ENCODE measurements around the gene DHX32.
A peak's percentile ranks its signal among the peaks of the same experiment; 100 is the strongest.

Gene DHX32

GRCh38 chr10:125840955-125841354, 40.1 kb downstream of the DHX32 start:
- H3K4me1 ChIP-seq (ENCODE audit: insufficient read depth, low read length) = no peaks in the 10 kb centered on the region
- no peaks in the 10 kb centered on the region for H3K9me3 ChIP-seq (ENCODE audit: low read length)
- H3K27ac ChIP-seq (ENCODE audit: low read depth, low read length) = no peak overlapping the region
- no peaks in the 10 kb centered on the region for H3K27me3 ChIP-seq (ENCODE audit: control insufficient read depth in 1 of 2, insufficient read depth in 2 of 2, low read length in 2 of 2)
- no peak overlapping the region for H3K9ac ChIP-seq (ENCODE audit: low read length)
- H3K36me3 ChIP-seq (ENCODE audit: insufficient read depth, low read length) = peaks cover 51% of the 10 kb centered on the region
- H3K4me3 ChIP-seq (ENCODE audit: low read depth in 1 of 2, low read length in 2 of 2) = no peak overlapping the region

DNA sequence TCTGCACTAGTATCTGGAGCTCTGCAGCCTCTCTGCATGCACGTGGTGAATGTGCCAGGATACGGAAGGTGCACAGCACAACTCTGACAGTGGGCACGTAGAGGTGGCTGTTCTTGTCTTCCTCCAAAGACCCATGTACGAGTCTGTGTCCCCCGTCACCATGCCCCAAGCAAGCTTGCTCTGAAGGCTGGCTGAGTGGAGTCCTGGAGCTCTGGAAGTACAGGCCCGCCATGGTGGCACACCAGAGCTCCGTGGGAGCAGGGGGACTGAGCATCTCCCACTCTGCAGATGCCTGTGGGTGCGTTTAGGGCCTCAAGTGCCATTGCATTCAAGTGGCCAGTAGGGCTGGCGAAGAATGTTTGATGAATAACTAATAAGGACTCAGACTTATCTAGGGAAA, 40.7 kb downstream of the DHX32 start:
- H3K36me3 ChIP-seq (ENCODE audit: insufficient read depth, low read length) = peaks cover 49% of the 10 kb centered on the region
- no peak overlapping the region for H3K9ac ChIP-seq (ENCODE audit: low read length)
- H3K27me3 ChIP-seq (ENCODE audit: control insufficient read depth in 1 of 2, insufficient read depth in 2 of 2, low read length in 2 of 2) = no peaks in the 10 kb centered on the region
- H3K9me3 ChIP-seq (ENCODE audit: low read length) = no peaks in the 10 kb centered on the region
- H3K27ac ChIP-seq (ENCODE audit: low read depth, low read length) = no peak overlapping the region
- no peaks in the 10 kb centered on the region for H3K4me1 ChIP-seq (ENCODE audit: insufficient read depth, low read length)
- no peak overlapping the region for H3K4me3 ChIP-seq (ENCODE audit: low read depth in 1 of 2, low read length in 2 of 2)

- Histone ChIP-seq H3K9ac (ENCODE audit: low read length) (no peak overlapping the region), H3K36me3 (ENCODE audit: insufficient read depth, low read length) (peaks cover 52% of the 10 kb centered on the region), H3K27me3 (ENCODE audit: control insufficient read depth in 1 of 2, insufficient read depth in 2 of 2, low read length in 2 of 2) (no peaks in the 10 kb centered on the region), H3K4me1 (ENCODE audit: insufficient read depth, low read length) (no peaks in the 10 kb centered on the region), H3K9me3 (ENCODE audit: low read length) (no peaks in the 10 kb centered on the region), H3K27ac (ENCODE audit: low read depth, low read length) (no peak overlapping the region), H3K4me3 (ENCODE audit: low read depth in 1 of 2, low read length in 2 of 2) (no peak overlapping the region)
Measured at GRCh38 chr10:125838802-125839575, 42.1 kb downstream of the DHX32 start.

GRCh38 chr10:125836746-125837145, 44.3 kb downstream of the DHX32 start:
- Histone ChIP-seq H3K9ac (ENCODE audit: low read length) (no peak overlapping the region), H3K4me1 (ENCODE audit: insufficient read depth, low read length) (no peaks in the 10 kb centered on the region), H3K27ac (ENCODE audit: low read depth, low read length) (no peak overlapping the region), H3K27me3 (ENCODE audit: control insufficient read depth in 1 of 2, insufficient read depth in 2 of 2, low read length in 2 of 2) (no peaks in the 10 kb centered on the region), H3K9me3 (ENCODE audit: low read length) (no peaks in the 10 kb centered on the region), H3K36me3 (ENCODE audit: insufficient read depth, low read length) (peaks cover 74% of the 10 kb centered on the region), H3K4me3 (ENCODE audit: low read depth in 1 of 2, low read length in 2 of 2) (no peak overlapping the region)

- Histone ChIP-seq H3K4me3 (ENCODE audit: low read depth in 1 of 2, low read length in 2 of 2) (no peak overlapping the region), H3K36me3 (ENCODE audit: insufficient read depth, low read length) (peaks cover 58% of the 10 kb centered on the region), H3K27me3 (ENCODE audit: control insufficient read depth in 1 of 2, insufficient read depth in 2 of 2, low read length in 2 of 2) (no peaks in the 10 kb centered on the region), H3K9me3 (ENCODE audit: low read length) (no peaks in the 10 kb centered on the region), H3K27ac (ENCODE audit: low read depth, low read length) (no peak overlapping the region), H3K9ac (ENCODE audit: low read length) (no peak overlapping the region), H3K4me1 (ENCODE audit: insufficient read depth, low read length) (peaks cover 14% of the 10 kb centered on the region)
Measured at GRCh38 chr10:125828311-125828710, 52.8 kb downstream of the DHX32 start.

GRCh38 chr10:125827133-125827532, 54.0 kb downstream of the DHX32 start:
- Histone ChIP-seq H3K4me3 (ENCODE audit: low read depth in 1 of 2, low read length in 2 of 2) (no peak overlapping the region), H3K27ac (ENCODE audit: low read depth, low read length) (no peak overlapping the region), H3K9ac (ENCODE audit: low read length) (no peak overlapping the region), H3K9me3 (ENCODE audit: low read length) (no peaks in the 10 kb centered on the region), H3K27me3 (ENCODE audit: control insufficient read depth in 1 of 2, insufficient read depth in 2 of 2, low read length in 2 of 2) (no peaks in the 10 kb centered on the region), H3K4me1 (ENCODE audit: insufficient read depth, low read length) (peaks cover 16% of the 10 kb centered on the region), H3K36me3 (ENCODE audit: insufficient read depth, low read length) (peaks cover 46% of the 10 kb centered on the region)

DNA sequence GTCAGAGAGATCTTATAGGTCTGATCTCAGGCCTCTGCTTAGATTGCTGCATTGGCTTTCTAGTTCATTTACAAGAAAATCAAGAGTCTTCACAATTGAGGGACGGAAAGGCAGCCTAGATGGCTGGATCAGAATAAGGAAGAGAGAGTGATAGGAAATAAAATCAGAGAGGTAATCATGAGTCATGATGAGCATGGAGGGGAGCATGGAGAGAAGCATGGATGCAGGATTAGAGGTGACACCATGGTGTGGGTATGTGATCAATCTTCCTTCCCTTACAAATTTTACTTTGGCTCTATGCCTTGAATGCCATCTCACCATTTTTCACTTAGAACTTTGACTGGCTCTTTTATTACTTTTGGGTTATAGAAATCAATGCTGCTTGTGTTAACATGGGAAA, 56.4 kb downstream of the DHX32 start:
- Histone ChIP-seq H3K4me3 (ENCODE audit: low read depth in 1 of 2, low read length in 2 of 2) (peak overlapping the region in 1 of 2 donors; percentile 96), H3K4me1 (ENCODE audit: insufficient read depth, low read length) (peaks cover 22% of the 10 kb centered on the region), H3K9me3 (ENCODE audit: low read length) (no peaks in the 10 kb centered on the region), H3K27me3 (ENCODE audit: control insufficient read depth in 1 of 2, insufficient read depth in 2 of 2, low read length in 2 of 2) (no peaks in the 10 kb centered on the region), H3K27ac (ENCODE audit: low read depth, low read length) (no peak overlapping the region), H3K9ac (ENCODE audit: low read length) (peak overlapping the region; percentile 87), H3K36me3 (ENCODE audit: insufficient read depth, low read length) (peaks cover 27% of the 10 kb centered on the region)

- peak overlapping the region; percentile 94 to 96 for H3K4me3 ChIP-seq (ENCODE audit: low read depth in 1 of 2, low read length in 2 of 2)
- no peaks in the 10 kb centered on the region for H3K27me3 ChIP-seq (ENCODE audit: control insufficient read depth in 1 of 2, insufficient read depth in 2 of 2, low read length in 2 of 2)
- H3K9ac ChIP-seq (ENCODE audit: low read length) = peak overlapping the region; percentile 87
- peak overlapping the region; percentile 99 for H3K27ac ChIP-seq (ENCODE audit: low read depth, low read length)
- peaks cover 18% of the 10 kb centered on the region for H3K36me3 ChIP-seq (ENCODE audit: insufficient read depth, low read length)
- no peaks in the 10 kb centered on the region for H3K9me3 ChIP-seq (ENCODE audit: low read length)
- peaks cover 22% of the 10 kb centered on the region for H3K4me1 ChIP-seq (ENCODE audit: insufficient read depth, low read length)
Measured at GRCh38 chr10:125823663-125824251, 57.3 kb downstream of the DHX32 start.

- Histone ChIP-seq H3K9ac (ENCODE audit: low read length) (peak within 1 kb of the TSS; percentile 87), H3K27me3 (ENCODE audit: control insufficient read depth in 1 of 2, insufficient read depth in 2 of 2, low read length in 2 of 2) (no peaks in the 10 kb centered on the region), H3K27ac (ENCODE audit: low read depth, low read length) (peak within 1 kb of the TSS; percentile 99), H3K9me3 (ENCODE audit: low read length) (no peaks in the 10 kb centered on the region), H3K4me3 (ENCODE audit: low read depth in 1 of 2, low read length in 2 of 2) (peak within 1 kb of the TSS; percentile 94 to 96), H3K4me1 (ENCODE audit: insufficient read depth, low read length) (peaks cover 22% of the 10 kb centered on the region), H3K36me3 (ENCODE audit: insufficient read depth, low read length) (peaks cover 11% of the 10 kb centered on the region)
Measured at GRCh38 chr10:125822878-125823662, 58.0 kb downstream of the DHX32 start, which contains the start of the genes BCCIP and UROS. Gene BCCIP, plus strand, starts transcription at chr10:125823546. Its CDS starts 12 bp downstream, at chr10:125823558. Gene UROS, minus strand, starts transcription at chr10:125823258. Its CDS starts 6,759 bp downstream, at chr10:125816499.

- H3K27me3 ChIP-seq (ENCODE audit: control insufficient read depth in 1 of 2, insufficient read depth in 2 of 2, low read length in 2 of 2) = no peaks in the 10 kb centered on the region
- H3K9me3 ChIP-seq (ENCODE audit: low read length) = no peaks in the 10 kb centered on the region
- no peak overlapping the region for H3K9ac ChIP-seq (ENCODE audit: low read length)
- peaks cover 7% of the 10 kb centered on the region for H3K36me3 ChIP-seq (ENCODE audit: insufficient read depth, low read length)
- peaks cover 22% of the 10 kb centered on the region for H3K4me1 ChIP-seq (ENCODE audit: insufficient read depth, low read length)
- no peak overlapping the region for H3K27ac ChIP-seq (ENCODE audit: low read depth, low read length)
- H3K4me3 ChIP-seq (ENCODE audit: low read depth in 1 of 2, low read length in 2 of 2) = no peak overlapping the region
Measured at GRCh38 chr10:125820701-125821100, 60.4 kb downstream of the DHX32 start.

- Histone ChIP-seq H3K9ac (ENCODE audit: low read length) (no peak overlapping the region), H3K4me3 (ENCODE audit: low read depth in 1 of 2, low read length in 2 of 2) (no peak overlapping the region), H3K27ac (ENCODE audit: low read depth, low read length) (no peak overlapping the region), H3K27me3 (ENCODE audit: control insufficient read depth in 1 of 2, insufficient read depth in 2 of 2, low read length in 2 of 2) (no peaks in the 10 kb centered on the region), H3K9me3 (ENCODE audit: low read length) (no peaks in the 10 kb centered on the region), H3K36me3 (ENCODE audit: insufficient read depth, low read length) (peaks cover 37% of the 10 kb centered on the region), H3K4me1 (ENCODE audit: insufficient read depth, low read length) (peaks cover 8% of the 10 kb centered on the region)
Measured at GRCh38 chr10:125817337-125817946, 63.6 kb downstream of the DHX32 start.

Measured in muscle layer of colon (tissue), 2 donors.